T-helper 1 cell treated with Interleukin-12 subunit alpha and Interleukin-12 subunit beta and Interleukin-4 antibody, amounts not matched to agents 30 μg/mL and 1 μg/mL, for 36 hours (primary cell): ENCODE data around the gene THOC6.
"Not testable (repeated sequence)": the region's sequence is repeated elsewhere in the genome, so short reads cannot be mapped to it uniquely, and the experiment has no call there.

Experiments used
- H3K27ac Mint-ChIP-seq: one replicate; pipeline ENCODE4 v1.8.0; 2021; ENCODE audit warnings: mild to moderate bottlenecking, mixed read lengths
- H3K27me3 Mint-ChIP-seq: one replicate; pipeline ENCODE4 v1.8.0; 2021; ENCODE audit warnings: low read depth, mixed read lengths
- H3K36me3 Mint-ChIP-seq: one replicate; pipeline ENCODE4 v1.8.0; 2021; ENCODE audit warnings: low read depth, mixed read lengths
- H3K4me1 Mint-ChIP-seq: one replicate; pipeline ENCODE4 v1.8.0; 2021; ENCODE audit warnings: low read depth, mixed read lengths
- H3K4me3 Mint-ChIP-seq: one replicate; pipeline ENCODE4 v1.8.0; 2021; ENCODE audit warnings: mild to moderate bottlenecking, moderate library complexity, mixed read lengths
- H3K9me3 Mint-ChIP-seq: one replicate; pipeline ENCODE4 v1.8.0; 2021; ENCODE audit warnings: mixed read lengths

THOC6 gene

GRCh38 chr16:3045758-3046640, 22.2 kb downstream of the THOC6 start, which contains the start of gene MMP25:
Gene MMP25, plus strand, starts transcription at chr16:3046561. Its CDS starts 357 bp downstream, at chr16:3046918.
- no peaks in the 10 kb centered on the region for H3K9me3 Mint-ChIP-seq
- peaks cover 22% of the 10 kb centered on the region for H3K36me3 Mint-ChIP-seq
- H3K27ac Mint-ChIP-seq, result peak within 1 kb of the TSS; percentile 87
- peaks cover 36% of the 10 kb centered on the region for H3K4me1 Mint-ChIP-seq
- H3K27me3 Mint-ChIP-seq, result peaks cover 28% of the 10 kb centered on the region
- peak within 1 kb of the TSS; percentile 83 for H3K4me3 Mint-ChIP-seq

- Mint-ChIP-seq H3K36me3 (peaks cover 28% of the 10 kb centered on the region), H3K9me3 (no peaks in the 10 kb centered on the region), H3K4me3 (peak overlapping the region; percentile 82), H3K27ac (peak overlapping the region; percentile 87), H3K4me1 (peaks cover 43% of the 10 kb centered on the region), H3K27me3 (peaks cover 23% of the 10 kb centered on the region)
Observed at GRCh38 chr16:3046641-3047386, 23.0 kb downstream of the THOC6 start.

- Mint-ChIP-seq H3K27me3 (peaks cover 23% of the 10 kb centered on the region), H3K4me3 (peak overlapping the region; percentile 82), H3K9me3 (no peaks in the 10 kb centered on the region), H3K36me3 (peaks cover 32% of the 10 kb centered on the region), H3K27ac (peak overlapping the region; percentile 87), H3K4me1 (peaks cover 48% of the 10 kb centered on the region)
Observed at GRCh38 chr16:3047387-3047720, 23.5 kb downstream of the THOC6 start.

DNA sequence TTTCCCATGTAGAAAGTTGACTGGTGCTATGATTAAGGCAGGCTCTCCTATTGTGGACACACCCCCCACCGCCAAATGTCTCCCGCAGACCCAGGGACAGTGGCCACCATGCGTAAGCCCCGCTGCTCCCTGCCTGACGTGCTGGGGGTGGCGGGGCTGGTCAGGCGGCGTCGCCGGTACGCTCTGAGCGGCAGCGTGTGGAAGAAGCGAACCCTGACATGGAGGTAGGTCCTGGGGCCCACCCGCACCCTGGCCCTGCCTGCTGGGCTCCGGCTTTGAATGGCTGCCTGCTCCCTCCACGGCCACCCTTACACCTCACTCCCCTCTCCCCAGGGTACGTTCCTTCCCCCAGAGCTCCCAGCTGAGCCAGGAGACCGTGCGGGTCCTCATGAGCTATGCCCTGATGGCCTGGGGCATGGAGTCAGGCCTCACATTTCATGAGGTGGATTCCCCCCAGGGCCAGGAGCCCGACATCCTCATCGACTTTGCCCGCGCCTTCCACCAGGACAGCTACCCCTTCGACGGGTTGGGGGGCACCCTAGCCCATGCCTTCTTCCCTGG, 26.2 kb downstream of the THOC6 start:
- Mint-ChIP-seq H3K4me3 (peak overlapping the region; percentile 72), H3K9me3 (no peaks in the 10 kb centered on the region), H3K27me3 (peaks cover 10% of the 10 kb centered on the region), H3K36me3 (peaks cover 44% of the 10 kb centered on the region), H3K27ac (peak overlapping the region; percentile 87), H3K4me1 (peaks cover 55% of the 10 kb centered on the region)

DNA sequence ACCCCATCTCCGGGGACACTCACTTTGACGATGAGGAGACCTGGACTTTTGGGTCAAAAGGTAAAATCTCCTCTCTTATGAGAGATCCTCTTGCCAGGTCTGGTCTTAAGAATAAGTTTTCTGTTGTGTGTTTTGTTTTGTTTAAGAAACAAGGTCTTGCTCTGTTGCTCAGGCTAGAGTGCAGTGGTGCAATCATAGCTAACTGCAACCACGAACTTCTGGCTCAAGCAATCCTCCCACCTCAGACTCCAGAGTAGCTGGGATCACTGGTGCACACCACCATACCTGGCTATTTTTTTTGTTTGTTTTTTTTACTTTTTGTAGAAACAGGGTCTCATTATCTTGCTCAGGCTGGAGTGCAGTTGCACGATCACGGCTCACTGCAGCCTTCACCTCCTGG, 26.7 kb downstream of the THOC6 start:
- peak overlapping the region; percentile 72 for H3K4me3 Mint-ChIP-seq
- H3K4me1 Mint-ChIP-seq, result peaks cover 56% of the 10 kb centered on the region
- peaks cover 45% of the 10 kb centered on the region for H3K36me3 Mint-ChIP-seq
- H3K9me3 Mint-ChIP-seq, result no peaks in the 10 kb centered on the region
- peaks cover 6% of the 10 kb centered on the region for H3K27me3 Mint-ChIP-seq
- H3K27ac Mint-ChIP-seq, result peak overlapping the region; percentile 87

DNA sequence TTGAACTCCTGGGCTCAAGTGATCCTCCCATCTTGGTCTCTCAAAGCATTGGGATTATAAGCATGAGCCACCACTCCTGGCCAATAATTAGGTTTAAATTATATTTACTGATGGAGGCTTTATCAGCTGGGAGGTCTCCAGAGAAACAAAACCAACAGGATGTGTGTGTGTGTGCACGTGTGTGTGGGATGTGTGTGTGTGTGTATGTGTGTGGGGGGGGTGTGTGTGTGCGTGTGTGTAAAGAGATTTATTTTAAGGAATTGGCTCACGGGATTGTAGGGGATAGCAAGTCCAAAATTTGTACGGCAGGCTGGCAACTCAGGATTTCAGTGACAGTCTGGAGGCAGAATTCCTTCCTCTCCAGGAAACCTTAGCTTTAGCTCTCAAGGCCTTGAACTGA, 27.2 kb downstream of the THOC6 start:
- Mint-ChIP-seq H3K4me1 (peaks cover 60% of the 10 kb centered on the region), H3K27me3 (peaks cover 6% of the 10 kb centered on the region), H3K27ac (peak overlapping the region; percentile 87), H3K4me3 (peak overlapping the region; percentile 72), H3K36me3 (peaks cover 49% of the 10 kb centered on the region), H3K9me3 (no peaks in the 10 kb centered on the region)

DNA sequence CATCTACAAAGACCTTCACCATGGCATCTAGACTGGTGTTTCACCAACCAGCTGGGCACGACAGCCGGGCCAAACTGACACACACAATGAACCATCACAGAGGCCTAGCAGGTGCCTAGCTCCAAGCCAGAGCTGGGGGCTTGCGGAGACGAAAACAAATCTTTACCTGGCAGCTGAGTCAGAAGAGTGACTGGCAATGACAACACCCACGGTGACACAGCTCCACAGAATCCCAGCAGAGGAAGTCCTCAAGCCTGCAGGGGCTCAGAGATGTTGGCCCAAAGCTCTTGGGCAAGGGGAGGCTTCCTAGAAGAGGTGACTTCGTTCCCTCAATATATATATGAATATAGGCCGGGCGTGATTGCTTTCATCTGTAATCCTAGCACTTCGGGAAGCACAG, 27.7 kb downstream of the THOC6 start:
- H3K4me3 Mint-ChIP-seq, result peak overlapping the region; percentile 72
- H3K4me1 Mint-ChIP-seq, result peaks cover 60% of the 10 kb centered on the region
- H3K36me3 Mint-ChIP-seq, result peaks cover 49% of the 10 kb centered on the region
- H3K27ac Mint-ChIP-seq, result peak overlapping the region; percentile 87
- H3K9me3 Mint-ChIP-seq, result no peaks in the 10 kb centered on the region
- H3K27me3 Mint-ChIP-seq, result peaks cover 6% of the 10 kb centered on the region

DNA sequence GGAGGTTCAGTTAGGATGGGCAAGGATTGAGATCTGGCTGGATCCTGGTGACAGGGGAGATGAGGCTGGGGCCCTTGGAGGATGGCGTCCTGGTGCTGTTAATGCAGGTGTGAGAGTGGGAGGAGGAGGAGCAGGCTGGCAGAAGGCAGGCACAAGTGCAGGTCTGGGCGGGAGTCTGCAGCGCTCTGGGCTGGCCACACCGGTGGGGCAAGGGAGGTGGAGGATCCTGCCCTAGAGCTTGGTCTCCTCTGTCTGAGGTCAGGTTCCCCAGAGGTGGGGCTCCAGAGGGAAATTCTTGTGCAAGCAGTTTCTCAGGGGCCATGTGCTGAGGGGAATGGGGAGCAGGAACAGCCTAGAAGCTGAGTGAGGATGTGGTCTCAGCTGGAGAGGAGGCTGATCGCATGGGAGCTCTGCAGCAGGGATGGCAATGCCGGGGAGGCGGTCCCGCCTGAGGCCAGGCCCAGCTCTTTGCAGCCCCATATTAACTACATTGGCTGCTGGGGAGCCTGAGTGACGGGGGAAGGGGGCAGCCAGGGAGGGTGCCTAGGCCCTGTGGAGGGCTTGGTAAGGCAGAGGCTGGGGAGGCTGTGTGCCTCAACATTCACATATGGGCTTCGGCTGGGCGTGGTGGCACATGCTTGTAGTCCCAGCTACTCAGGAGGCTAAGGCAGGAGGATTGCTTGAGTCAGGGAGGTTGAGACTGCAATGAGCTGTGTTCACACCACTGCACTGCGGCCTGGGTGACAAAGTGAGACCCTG, 28.9 kb downstream of the THOC6 start:
- H3K27ac Mint-ChIP-seq, result peak overlapping the region; percentile 82
- H3K4me3 Mint-ChIP-seq, result peak overlapping the region; percentile 69
- not testable (repeated sequence) for H3K27me3 Mint-ChIP-seq, H3K9me3 Mint-ChIP-seq
- peaks cover 66% of the 10 kb centered on the region for H3K4me1 Mint-ChIP-seq
- H3K36me3 Mint-ChIP-seq, result peaks cover 56% of the 10 kb centered on the region

GRCh38 chr16:3053330-3053710, 29.5 kb downstream of the THOC6 start:
- Mint-ChIP-seq H3K27ac (peak overlapping the region; percentile 86), H3K36me3 (peaks cover 53% of the 10 kb centered on the region), H3K4me1 (peaks cover 63% of the 10 kb centered on the region), H3K4me3 (peak overlapping the region; percentile 76)
- not testable (repeated sequence) for H3K27me3 Mint-ChIP-seq, H3K9me3 Mint-ChIP-seq

DNA sequence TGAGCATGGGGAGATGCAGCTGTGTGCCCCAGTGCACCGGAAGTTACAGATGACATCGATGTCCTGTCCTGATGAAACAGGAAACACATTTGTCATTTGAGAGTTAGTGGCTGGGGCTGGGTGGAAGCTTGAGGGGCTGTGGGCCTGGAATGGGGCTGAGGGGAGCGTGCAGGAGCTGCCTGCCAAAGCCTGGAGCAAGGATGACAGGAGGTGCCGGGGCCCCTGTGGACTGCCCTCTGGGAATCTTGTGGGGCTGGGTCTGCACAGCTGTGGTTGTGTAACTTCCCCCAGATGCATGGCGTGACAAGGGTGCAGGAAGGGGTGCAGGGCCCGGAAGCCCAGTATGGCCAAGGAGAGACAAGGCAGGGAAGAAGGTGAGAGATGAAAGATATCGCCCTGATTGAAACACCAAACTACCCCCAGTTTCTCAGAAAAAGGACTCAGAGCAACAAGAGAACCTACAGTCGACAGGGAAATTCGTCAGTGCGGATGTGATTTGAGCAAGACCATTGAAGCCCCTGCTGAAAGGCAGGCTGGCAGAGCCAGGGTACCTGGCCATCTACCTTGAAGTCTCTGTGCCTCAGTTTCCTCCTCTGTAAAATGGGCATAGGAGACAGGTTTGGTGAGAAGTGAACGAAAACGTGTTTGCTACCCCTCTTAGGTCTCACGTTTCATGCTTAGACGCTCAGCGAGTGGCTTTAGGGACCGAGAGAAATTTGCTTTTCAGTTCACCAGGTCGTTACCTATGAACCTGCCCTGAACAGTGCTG, 31.3 kb downstream of the THOC6 start:
- Mint-ChIP-seq H3K27ac (peak overlapping the region; percentile 92), H3K4me1 (peaks cover 57% of the 10 kb centered on the region), H3K4me3 (peak overlapping the region; percentile 84)

GRCh38 chr16:3055734-3056115, 31.9 kb downstream of the THOC6 start:
- Mint-ChIP-seq H3K4me1 (peaks cover 57% of the 10 kb centered on the region), H3K4me3 (peak overlapping the region; percentile 84), H3K36me3 (peaks cover 54% of the 10 kb centered on the region), H3K27ac (peak overlapping the region; percentile 92)
- H3K27me3 Mint-ChIP-seq, H3K9me3 Mint-ChIP-seq: not testable (repeated sequence)

More for the DNA sequence above, 31.3 kb downstream of the THOC6 start:
- Mint-ChIP-seq H3K27me3 (no peaks in the 10 kb centered on the region), H3K9me3 (no peaks in the 10 kb centered on the region), H3K36me3 (peaks cover 55% of the 10 kb centered on the region)

DNA sequence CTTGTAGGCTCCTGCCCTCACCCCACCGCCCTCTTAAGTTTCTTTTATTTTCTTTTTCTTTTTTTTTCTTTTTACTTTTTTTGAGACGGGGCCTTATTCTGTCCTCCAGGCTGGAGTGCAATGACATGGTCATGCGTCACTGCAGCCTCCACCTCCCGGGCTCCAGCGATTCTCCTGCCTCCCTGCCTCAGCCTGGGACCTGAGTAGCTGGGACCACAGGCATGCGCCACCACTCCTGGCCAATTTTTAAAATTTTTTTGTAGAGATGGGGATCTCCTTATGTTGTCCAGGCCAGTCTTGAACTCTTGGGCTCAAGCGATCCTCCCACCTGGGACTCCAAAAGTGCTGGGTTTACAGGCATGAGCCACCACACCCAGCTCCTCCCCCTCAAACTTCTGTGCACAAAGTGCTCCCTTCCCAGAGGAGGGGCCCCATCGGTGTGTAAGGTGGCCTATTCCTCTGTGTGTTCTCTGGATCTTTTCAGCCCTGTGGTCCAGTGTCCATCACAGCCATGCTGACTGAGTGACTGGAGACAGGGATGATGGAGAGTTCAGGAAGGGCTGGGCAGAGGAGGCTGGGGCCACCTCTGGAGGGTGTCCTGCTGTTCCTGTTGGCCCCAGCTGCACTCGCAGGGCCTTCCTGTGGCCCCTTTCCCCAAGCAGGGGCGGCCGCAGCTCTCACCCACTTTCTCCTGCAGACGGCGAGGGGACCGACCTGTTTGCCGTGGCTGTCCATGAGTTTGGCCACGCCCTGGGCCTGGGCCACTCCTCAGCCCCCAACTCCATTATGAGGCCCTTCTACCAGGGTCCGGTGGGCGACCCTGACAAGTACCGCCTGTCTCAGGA, 32.7 kb downstream of the THOC6 start:
- Mint-ChIP-seq H3K27ac (peak overlapping the region; percentile 92), H3K4me1 (peaks cover 51% of the 10 kb centered on the region), H3K27me3 (no peaks in the 10 kb centered on the region), H3K4me3 (peak overlapping the region; percentile 86), H3K9me3 (no peaks in the 10 kb centered on the region), H3K36me3 (peaks cover 47% of the 10 kb centered on the region)
